Measurements from ENCODE around the gene ZNF157.
"Not testable (repeated sequence)": the region's sequence is repeated elsewhere in the genome, so short reads cannot be mapped to it uniquely, and the experiment has no call there.

Gene ZNF157

GRCh38 chrX:47370278-47370677 lies at the start of gene ZNF157:
Gene ZNF157 (plus strand): TSS chrX:47370578. CDS start chrX:47370669, 91 bp downstream.
- Histone ChIP-seq H3K27ac (ENCODE audit: low read depth, low read length) (no peak within 1 kb of the TSS), H3K36me3 (ENCODE audit: control insufficient read depth, insufficient read depth, low read length) (no peaks in the 10 kb centered on the region), H3K27me3 (ENCODE audit: control insufficient read depth, insufficient read depth, low read length) (no peaks in the 10 kb centered on the region), H3K4me1 (ENCODE audit: control insufficient read depth, insufficient read depth, low read length) (no peaks in the 10 kb centered on the region; the same call in 1 of the 2 replicates), H3K9ac (ENCODE audit: low read depth, low read length) (no peak within 1 kb of the TSS), H3K9me3 (ENCODE audit: control insufficient read depth, insufficient read depth, low read length) (no peaks in the 10 kb centered on the region), H3K4me3 (ENCODE audit: low read depth, low read length) (no peak within 1 kb of the TSS)

GRCh38 chrX:47321386-47321785 lies 49.0 kb upstream of the ZNF157 start:
- no peaks in the 10 kb centered on the region for H3K36me3 ChIP-seq (ENCODE audit: control insufficient read depth, insufficient read depth, low read length)
- no peaks in the 10 kb centered on the region for H3K9me3 ChIP-seq (ENCODE audit: control insufficient read depth, insufficient read depth, low read length)
- peaks cover 21% of the 10 kb centered on the region for H3K4me1 ChIP-seq (ENCODE audit: control insufficient read depth, insufficient read depth, low read length)
- peak overlapping the region; percentile 59 for H3K9ac ChIP-seq (ENCODE audit: low read depth, low read length)
- peak overlapping the region; percentile 36 for H3K4me3 ChIP-seq (ENCODE audit: low read depth, low read length)
- peak overlapping the region; percentile 91 for H3K27ac ChIP-seq (ENCODE audit: low read depth, low read length)
- H3K27me3 ChIP-seq (ENCODE audit: control insufficient read depth, insufficient read depth, low read length) = no peaks in the 10 kb centered on the region

GRCh38 chrX:47321823-47322371 lies 48.5 kb upstream of the ZNF157 start:
- Histone ChIP-seq H3K36me3 (ENCODE audit: control insufficient read depth, insufficient read depth, low read length) (no peaks in the 10 kb centered on the region), H3K27ac (ENCODE audit: low read depth, low read length) (peak overlapping the region; percentile 91), H3K4me1 (ENCODE audit: control insufficient read depth, insufficient read depth, low read length) (peaks cover 16% of the 10 kb centered on the region), H3K9ac (ENCODE audit: low read depth, low read length) (peak overlapping the region; percentile 59), H3K9me3 (ENCODE audit: control insufficient read depth, insufficient read depth, low read length) (no peaks in the 10 kb centered on the region), H3K27me3 (ENCODE audit: control insufficient read depth, insufficient read depth, low read length) (no peaks in the 10 kb centered on the region), H3K4me3 (ENCODE audit: low read depth, low read length) (peak overlapping the region; percentile 36)

- H3K27ac ChIP-seq (ENCODE audit: low read depth, low read length) = no peak overlapping the region
- H3K27me3 ChIP-seq (ENCODE audit: control insufficient read depth, insufficient read depth, low read length) = no peaks in the 10 kb centered on the region
- no peaks in the 10 kb centered on the region for H3K4me1 ChIP-seq (ENCODE audit: control insufficient read depth, insufficient read depth, low read length)
- no peak overlapping the region for H3K9ac ChIP-seq (ENCODE audit: low read depth, low read length)
- H3K9me3 ChIP-seq (ENCODE audit: control insufficient read depth, insufficient read depth, low read length) = no peaks in the 10 kb centered on the region
- no peak overlapping the region for H3K4me3 ChIP-seq (ENCODE audit: low read depth, low read length)
- no peaks in the 10 kb centered on the region for H3K36me3 ChIP-seq (ENCODE audit: control insufficient read depth, insufficient read depth, low read length)
Measured at GRCh38 chrX:47327902-47328301, 42.5 kb upstream of the ZNF157 start.

GRCh38 chrX:47332729-47333128 lies 37.6 kb upstream of the ZNF157 start:
- not testable (repeated sequence) for H3K9me3 ChIP-seq (ENCODE audit: control insufficient read depth, insufficient read depth, low read length); H3K36me3 ChIP-seq (ENCODE audit: control insufficient read depth, insufficient read depth, low read length); H3K27me3 ChIP-seq (ENCODE audit: control insufficient read depth, insufficient read depth, low read length); H3K9ac ChIP-seq (ENCODE audit: low read depth, low read length); H3K4me1 ChIP-seq (ENCODE audit: control insufficient read depth, insufficient read depth, low read length); H3K4me3 ChIP-seq (ENCODE audit: low read depth, low read length); H3K27ac ChIP-seq (ENCODE audit: low read depth, low read length)

GRCh38 chrX:47351706-47352105 lies 18.7 kb upstream of the ZNF157 start:
- Histone ChIP-seq H3K27me3 (ENCODE audit: control insufficient read depth, insufficient read depth, low read length) (no peaks in the 10 kb centered on the region), H3K9me3 (ENCODE audit: control insufficient read depth, insufficient read depth, low read length) (0 out of 2 replicates have a peak, but pooled peaks cover 2% of the 10 kb centered on the region), H3K4me1 (ENCODE audit: control insufficient read depth, insufficient read depth, low read length) (no peaks in the 10 kb centered on the region), H3K4me3 (ENCODE audit: low read depth, low read length) (no peak overlapping the region), H3K36me3 (ENCODE audit: control insufficient read depth, insufficient read depth, low read length) (no peaks in the 10 kb centered on the region), H3K9ac (ENCODE audit: low read depth, low read length) (no peak overlapping the region), H3K27ac (ENCODE audit: low read depth, low read length) (no peak overlapping the region)

- H3K4me1 ChIP-seq (ENCODE audit: control insufficient read depth, insufficient read depth, low read length) = peaks cover 14% of the 10 kb centered on the region; the same call in 1 of the 2 replicates
- H3K4me3 ChIP-seq (ENCODE audit: low read depth, low read length) = no peak overlapping the region
- no peak overlapping the region for H3K27ac ChIP-seq (ENCODE audit: low read depth, low read length)
- H3K9me3 ChIP-seq (ENCODE audit: control insufficient read depth, insufficient read depth, low read length) = 0 out of 2 replicates have a peak, but pooled peaks cover 2% of the 10 kb centered on the region
- no peaks in the 10 kb centered on the region for H3K36me3 ChIP-seq (ENCODE audit: control insufficient read depth, insufficient read depth, low read length)
- H3K27me3 ChIP-seq (ENCODE audit: control insufficient read depth, insufficient read depth, low read length) = no peaks in the 10 kb centered on the region
- no peak overlapping the region for H3K9ac ChIP-seq (ENCODE audit: low read depth, low read length)
Measured at GRCh38 chrX:47358387-47359065, 11.9 kb upstream of the ZNF157 start.

GRCh38 chrX:47360423-47361179 lies 9.8 kb upstream of the ZNF157 start:
- H3K4me3 ChIP-seq (ENCODE audit: low read depth, low read length) = no peak overlapping the region
- H3K27ac ChIP-seq (ENCODE audit: low read depth, low read length) = no peak overlapping the region
- no peaks in the 10 kb centered on the region for H3K27me3 ChIP-seq (ENCODE audit: control insufficient read depth, insufficient read depth, low read length)
- peaks cover 14% of the 10 kb centered on the region; the same call in 1 of the 2 replicates for H3K4me1 ChIP-seq (ENCODE audit: control insufficient read depth, insufficient read depth, low read length)
- H3K36me3 ChIP-seq (ENCODE audit: control insufficient read depth, insufficient read depth, low read length) = no peaks in the 10 kb centered on the region
- 0 out of 2 replicates have a peak, but pooled peaks cover 2% of the 10 kb centered on the region for H3K9me3 ChIP-seq (ENCODE audit: control insufficient read depth, insufficient read depth, low read length)
- no peak overlapping the region for H3K9ac ChIP-seq (ENCODE audit: low read depth, low read length)

- Histone ChIP-seq H3K9ac (ENCODE audit: low read depth, low read length) (peak overlapping the region; percentile 72), H3K36me3 (ENCODE audit: control insufficient read depth, insufficient read depth, low read length) (no peaks in the 10 kb centered on the region), H3K4me3 (ENCODE audit: low read depth, low read length) (peak overlapping the region; percentile 84), H3K9me3 (ENCODE audit: control insufficient read depth, insufficient read depth, low read length) (no peaks in the 10 kb centered on the region), H3K4me1 (ENCODE audit: control insufficient read depth, insufficient read depth, low read length) (peaks cover 14% of the 10 kb centered on the region; the same call in 1 of the 2 replicates), H3K27me3 (ENCODE audit: control insufficient read depth, insufficient read depth, low read length) (no peaks in the 10 kb centered on the region), H3K27ac (ENCODE audit: low read depth, low read length) (peak overlapping the region; percentile 96)
Measured at GRCh38 chrX:47361538-47362511, 8.6 kb upstream of the ZNF157 start.

GRCh38 chrX:47366041-47366722 lies 4.2 kb upstream of the ZNF157 start:
- Histone ChIP-seq H3K4me3 (ENCODE audit: low read depth, low read length) (peak overlapping the region; percentile 64), H3K27ac (ENCODE audit: low read depth, low read length) (peak overlapping the region; percentile 82), H3K9me3 (ENCODE audit: control insufficient read depth, insufficient read depth, low read length) (no peaks in the 10 kb centered on the region), H3K4me1 (ENCODE audit: control insufficient read depth, insufficient read depth, low read length) (peaks cover 12% of the 10 kb centered on the region; the same call in 1 of the 2 replicates), H3K9ac (ENCODE audit: low read depth, low read length) (peak overlapping the region; percentile 49; the same call in 1 of the 2 replicates), H3K27me3 (ENCODE audit: control insufficient read depth, insufficient read depth, low read length) (no peaks in the 10 kb centered on the region), H3K36me3 (ENCODE audit: control insufficient read depth, insufficient read depth, low read length) (no peaks in the 10 kb centered on the region)
